ENCODE measurements around the gene MAB21L2. TPM values are rescaled to one million over a fixed set of nuclear protein-coding genes. Genes with fewer than 3 reads are reported as not detected.

Gene MAB21L2
- total RNA-seq, 5 donors from 2014 or later (not counting 1 experiment from before 2014, with no cell fraction given), result not detected

DNA sequence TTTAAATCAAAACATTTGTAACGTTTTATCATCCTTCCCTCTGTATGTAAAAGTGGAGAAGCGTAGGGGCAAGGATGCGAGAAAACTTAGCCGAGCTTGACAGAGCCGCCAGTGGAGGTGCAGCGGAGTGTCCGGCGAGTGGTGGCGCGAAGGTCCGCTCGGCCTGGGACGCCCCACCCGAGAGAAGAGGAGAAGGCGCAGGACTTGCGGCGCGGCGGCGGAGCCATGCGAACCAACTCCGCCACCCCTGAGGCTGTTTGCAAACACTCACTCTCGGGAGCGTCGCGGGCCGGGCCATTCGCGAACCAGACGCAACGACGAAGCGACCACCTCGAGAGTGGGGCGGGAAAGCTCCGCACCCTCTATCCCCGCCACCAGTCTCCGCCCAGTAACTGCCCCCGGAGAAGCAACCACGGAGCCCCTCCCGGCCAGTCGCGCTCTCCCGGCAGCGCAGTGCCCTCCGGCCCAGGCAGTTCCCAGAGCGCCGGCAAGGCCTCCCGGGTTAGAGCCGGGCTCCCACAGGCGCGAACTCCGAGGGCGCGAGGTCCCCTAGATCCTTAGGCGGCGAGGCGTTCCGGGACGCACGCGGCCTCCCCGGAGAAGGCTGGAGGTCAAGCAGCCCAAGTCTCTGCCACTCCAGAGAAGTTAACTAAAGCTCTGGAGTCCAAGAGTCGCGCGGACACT is 2.3 kb upstream of the MAB21L2 start:
- Histone ChIP-seq H3K4me1 (ENCODE audit: control insufficient read depth in 1 of 2, extremely low read depth in 1 of 2, insufficient read depth in 2 of 2, low read length in 2 of 2) (no peaks in the 10 kb centered on the region), H3K36me3 (ENCODE audit: control insufficient read depth in 2 of 2, extremely low read depth in 1 of 2, insufficient read depth in 1 of 2, low read length in 1 of 2) (peaks cover 5 to 23% of the 10 kb centered on the region in 2 donors), H3K27me3 (replicated peaks in 1 of 2; ENCODE audit: control insufficient read depth in 2 of 2, extremely low read depth in 1 of 2, insufficient read depth in 2 of 2, low read length in 1 of 2) (no peaks in the 10 kb centered on the region), H3K27ac (ENCODE audit: low read length) (no peak overlapping the region), H3K4me3 (ENCODE audit: control insufficient read depth in 1 of 2, extremely low read depth in 1 of 2, low read length in 1 of 2) (no peak overlapping the region), H3K9me3 (no peaks in the 10 kb centered on the region)
- no peak overlapping the region for H3K27ac Mint-ChIP-seq
- POLR2A ChIA-PET, result no interaction called here
- peaks cover 55% of the 10 kb centered on the region for H3K36me3 Mint-ChIP-seq
- H3K27me3 Mint-ChIP-seq, result no peaks in the 10 kb centered on the region
- no peak overlapping the region for H3K4me3 Mint-ChIP-seq
- no peak for ATAC-seq (replicated peaks in 1 of 4)
- no peaks in the 10 kb centered on the region for H3K9me3 Mint-ChIP-seq
- peaks cover 4% of the 10 kb centered on the region in 3 donors for H3K4me1 Mint-ChIP-seq
- 95% methylated on average over 61 of the region's 66 CpGs for WGBS (ENCODE audit: insufficient coverage)
- CTCF ChIA-PET, result no interaction called here
- DNase-seq, result no peak

DNA sequence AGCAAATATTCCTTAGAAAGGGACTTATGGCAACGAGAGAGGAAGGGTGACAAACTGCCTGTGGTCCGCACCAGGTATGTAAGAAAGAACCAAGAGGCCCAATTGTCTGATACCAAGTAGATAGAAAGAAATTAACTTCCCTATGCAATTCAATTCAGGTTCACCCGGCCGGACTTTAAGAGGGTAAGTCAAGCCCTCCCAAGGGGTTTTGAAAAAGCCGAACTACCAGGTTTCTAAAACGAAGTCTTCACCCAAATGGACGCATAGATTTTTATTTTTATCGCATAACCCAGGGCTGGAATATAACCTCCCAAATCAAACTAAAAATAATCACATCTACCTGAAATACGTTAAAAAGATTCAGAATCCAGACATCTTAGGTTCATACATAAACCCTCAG is 1.6 kb upstream of the MAB21L2 start:
- Mint-ChIP-seq H3K27ac (no peak overlapping the region), H3K36me3 (peaks cover 55% of the 10 kb centered on the region), H3K27me3 (no peaks in the 10 kb centered on the region), H3K4me1 (peaks cover 0 to 2% (median 2%) of the 10 kb centered on the region in 3 donors), H3K9me3 (no peaks in the 10 kb centered on the region), H3K4me3 (no peak overlapping the region)
- H3K27me3 ChIP-seq (replicated peaks in 1 of 2; ENCODE audit: control insufficient read depth in 2 of 2, extremely low read depth in 1 of 2, insufficient read depth in 2 of 2, low read length in 1 of 2), result no peaks in the 10 kb centered on the region
- POLR2A ChIA-PET, result no interaction called here
- H3K4me3 ChIP-seq (ENCODE audit: control insufficient read depth in 1 of 2, extremely low read depth in 1 of 2, low read length in 1 of 2), result no peak overlapping the region
- no peak overlapping the region for H3K27ac ChIP-seq (ENCODE audit: low read length)
- no peaks in the 10 kb centered on the region for H3K9me3 ChIP-seq
- CTCF ChIA-PET, result no interaction called here
- no peak for ATAC-seq (replicated peaks in 1 of 4)
- 100% methylated on average over 2 of the region's 9 CpGs for WGBS (ENCODE audit: insufficient coverage)
- no peak for DNase-seq
- H3K36me3 ChIP-seq (ENCODE audit: control insufficient read depth in 2 of 2, extremely low read depth in 1 of 2, insufficient read depth in 1 of 2, low read length in 1 of 2), result peaks cover 5 to 23% of the 10 kb centered on the region in 2 donors
- H3K4me1 ChIP-seq (ENCODE audit: control insufficient read depth in 1 of 2, extremely low read depth in 1 of 2, insufficient read depth in 2 of 2, low read length in 2 of 2), result no peaks in the 10 kb centered on the region

- Histone ChIP-seq H3K4me3 (ENCODE audit: control insufficient read depth in 1 of 2, extremely low read depth in 1 of 2, low read length in 1 of 2) (no peak overlapping the region), H3K27me3 (replicated peaks in 1 of 2; ENCODE audit: control insufficient read depth in 2 of 2, extremely low read depth in 1 of 2, insufficient read depth in 2 of 2, low read length in 1 of 2) (no peaks in the 10 kb centered on the region), H3K36me3 (ENCODE audit: control insufficient read depth in 2 of 2, extremely low read depth in 1 of 2, insufficient read depth in 1 of 2, low read length in 1 of 2) (peaks cover 5 to 23% of the 10 kb centered on the region in 2 donors), H3K4me1 (ENCODE audit: control insufficient read depth in 1 of 2, extremely low read depth in 1 of 2, insufficient read depth in 2 of 2, low read length in 2 of 2) (no peaks in the 10 kb centered on the region), H3K27ac (ENCODE audit: low read length) (no peak overlapping the region), H3K9me3 (no peaks in the 10 kb centered on the region)
- no peak for ATAC-seq (replicated peaks in 1 of 4)
- H3K27ac Mint-ChIP-seq, result no peak overlapping the region
- H3K9me3 Mint-ChIP-seq, result no peaks in the 10 kb centered on the region
- H3K4me1 Mint-ChIP-seq, result peaks cover 0 to 2% (median 0%) of the 10 kb centered on the region in 3 donors
- WGBS (ENCODE audit: insufficient coverage), result no CpG with 5 or more reads among the region's 7 CpGs
- ChIA-PET POLR2A (interaction anchor here in 1 of 2 donors (0.6 kb wide), 1 partner anchor 153 kb away, joined by 3 read pairs; no protein-coding TSS in a partner anchor), CTCF (no interaction called here)
- no peaks in the 10 kb centered on the region for H3K27me3 Mint-ChIP-seq
- DNase-seq, result no peak
- H3K4me3 Mint-ChIP-seq, result no peak overlapping the region
- peaks cover 60% of the 10 kb centered on the region for H3K36me3 Mint-ChIP-seq
Observed at GRCh38 chr4:150581056-150581605, 820 bp upstream of the MAB21L2 start.

DNA sequence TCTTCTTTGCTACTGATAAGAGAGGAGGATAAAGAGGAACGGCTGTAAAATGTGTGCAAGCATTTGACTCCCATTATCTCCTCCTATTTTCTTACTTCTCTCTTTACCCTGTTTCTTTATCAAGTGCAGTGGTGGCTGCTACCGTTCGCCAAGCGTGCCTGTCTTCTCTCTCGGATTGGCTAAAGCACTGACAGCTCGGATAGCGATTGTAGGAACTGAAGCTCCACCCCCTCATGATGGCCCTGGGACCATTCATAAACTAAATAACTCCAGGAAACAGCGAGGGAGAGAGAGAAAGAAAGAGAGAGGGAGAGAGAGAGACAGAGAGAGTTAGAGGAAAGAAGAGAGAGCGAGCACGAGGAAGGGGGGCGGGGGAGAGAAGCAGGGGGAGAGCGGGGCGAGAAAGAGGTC is 305 bp upstream of the MAB21L2 start:
- Histone ChIP-seq H3K27ac (ENCODE audit: low read length) (no peak overlapping the region), H3K36me3 (ENCODE audit: control insufficient read depth in 2 of 2, extremely low read depth in 1 of 2, insufficient read depth in 1 of 2, low read length in 1 of 2) (peaks cover 5 to 26% of the 10 kb centered on the region in 2 donors), H3K9me3 (no peaks in the 10 kb centered on the region), H3K4me1 (ENCODE audit: control insufficient read depth in 1 of 2, extremely low read depth in 1 of 2, insufficient read depth in 2 of 2, low read length in 2 of 2) (no peaks in the 10 kb centered on the region), H3K27me3 (replicated peaks in 1 of 2; ENCODE audit: control insufficient read depth in 2 of 2, extremely low read depth in 1 of 2, insufficient read depth in 2 of 2, low read length in 1 of 2) (no peaks in the 10 kb centered on the region), H3K4me3 (ENCODE audit: control insufficient read depth in 1 of 2, extremely low read depth in 1 of 2, low read length in 1 of 2) (no peak overlapping the region)
- no peak for ATAC-seq (replicated peaks in 1 of 4)
- Mint-ChIP-seq H3K9me3 (no peaks in the 10 kb centered on the region), H3K36me3 (peaks cover 66% of the 10 kb centered on the region), H3K27me3 (no peaks in the 10 kb centered on the region), H3K4me1 (peaks cover 0 to 2% (median 0%) of the 10 kb centered on the region in 3 donors), H3K27ac (no peak overlapping the region), H3K4me3 (no peak overlapping the region)
- ChIA-PET CTCF (no interaction called here), POLR2A (no interaction called here)
- no peak for DNase-seq
- no CpG with 5 or more reads among the region's 13 CpGs for WGBS (ENCODE audit: insufficient coverage)

DNA sequence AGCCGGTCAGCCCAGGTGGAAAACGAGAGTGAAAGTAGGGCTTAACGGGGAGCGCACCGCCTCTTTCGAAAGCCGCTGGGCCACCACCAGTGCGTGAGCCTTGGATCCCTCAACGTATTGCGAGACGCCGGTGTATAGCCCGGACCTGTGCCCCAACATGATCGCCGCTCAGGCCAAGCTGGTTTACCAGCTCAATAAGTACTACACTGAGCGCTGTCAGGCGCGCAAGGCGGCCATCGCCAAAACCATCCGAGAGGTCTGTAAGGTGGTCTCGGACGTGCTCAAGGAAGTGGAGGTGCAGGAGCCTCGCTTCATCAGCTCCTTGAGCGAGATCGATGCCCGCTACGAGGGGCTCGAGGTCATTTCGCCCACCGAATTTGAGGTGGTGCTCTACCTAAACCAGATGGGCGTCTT is 929 bp downstream of the MAB21L2 start:
- DNase-seq (no peak), ATAC-seq (replicated peaks in 1 of 4) (no peak)
- Mint-ChIP-seq H3K4me3 (no peak overlapping the region), H3K27ac (no peak overlapping the region), H3K27me3 (no peaks in the 10 kb centered on the region), H3K4me1 (peaks cover 0 to 2% (median 0%) of the 10 kb centered on the region in 3 donors), H3K9me3 (no peaks in the 10 kb centered on the region), H3K36me3 (peaks cover 72% of the 10 kb centered on the region)
- ChIA-PET POLR2A (no interaction called here), CTCF (no interaction called here)
- Histone ChIP-seq H3K27ac (ENCODE audit: low read length) (no peak overlapping the region), H3K36me3 (ENCODE audit: control insufficient read depth in 2 of 2, extremely low read depth in 1 of 2, insufficient read depth in 1 of 2, low read length in 1 of 2) (peaks cover 5 to 26% of the 10 kb centered on the region in 2 donors), H3K27me3 (replicated peaks in 1 of 2; ENCODE audit: control insufficient read depth in 2 of 2, extremely low read depth in 1 of 2, insufficient read depth in 2 of 2, low read length in 1 of 2) (no peaks in the 10 kb centered on the region), H3K9me3 (no peaks in the 10 kb centered on the region), H3K4me3 (ENCODE audit: control insufficient read depth in 1 of 2, extremely low read depth in 1 of 2, low read length in 1 of 2) (no peak overlapping the region), H3K4me1 (ENCODE audit: control insufficient read depth in 1 of 2, extremely low read depth in 1 of 2, insufficient read depth in 2 of 2, low read length in 2 of 2) (no peaks in the 10 kb centered on the region)
- 98% methylated on average over 32 of the region's 32 CpGs for WGBS (ENCODE audit: insufficient coverage)

DNA sequence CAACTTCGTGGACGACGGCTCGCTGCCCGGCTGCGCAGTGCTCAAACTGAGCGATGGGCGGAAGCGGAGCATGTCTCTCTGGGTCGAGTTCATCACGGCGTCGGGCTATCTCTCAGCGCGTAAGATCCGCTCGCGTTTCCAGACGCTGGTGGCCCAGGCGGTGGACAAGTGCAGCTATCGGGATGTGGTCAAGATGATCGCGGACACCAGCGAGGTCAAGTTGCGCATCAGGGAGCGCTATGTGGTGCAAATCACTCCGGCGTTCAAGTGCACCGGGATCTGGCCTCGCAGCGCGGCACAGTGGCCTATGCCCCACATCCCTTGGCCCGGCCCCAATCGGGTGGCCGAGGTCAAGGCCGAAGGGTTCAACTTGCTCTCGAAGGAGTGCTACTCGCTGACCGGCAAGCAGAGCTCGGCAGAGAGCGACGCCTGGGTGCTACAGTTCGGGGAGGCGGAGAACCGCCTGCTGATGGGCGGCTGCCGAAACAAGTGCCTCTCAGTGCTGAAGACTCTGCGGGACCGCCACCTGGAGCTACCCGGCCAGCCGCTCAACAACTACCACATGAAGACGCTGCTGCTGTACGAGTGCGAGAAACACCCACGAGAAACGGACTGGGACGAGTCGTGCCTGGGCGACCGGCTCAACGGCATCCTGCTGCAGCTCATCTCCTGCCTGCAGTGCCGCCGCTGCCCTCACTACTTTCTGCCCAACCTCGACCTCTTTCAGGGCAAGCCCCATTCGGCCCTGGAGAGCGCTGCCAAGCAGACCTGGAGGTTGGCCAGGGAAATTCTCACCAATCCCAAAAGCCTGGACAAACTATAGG is 1.5 kb downstream of the MAB21L2 start:
- ATAC-seq (replicated peaks in 1 of 4), result no peak
- H3K27ac Mint-ChIP-seq, result no peak overlapping the region
- H3K4me3 Mint-ChIP-seq, result no peak overlapping the region

More for the DNA sequence above, 1.5 kb downstream of the MAB21L2 start:
- DNase-seq, result no peak
- Histone ChIP-seq H3K4me3 (ENCODE audit: control insufficient read depth in 1 of 2, extremely low read depth in 1 of 2, low read length in 1 of 2) (no peak overlapping the region), H3K27me3 (replicated peaks in 1 of 2; ENCODE audit: control insufficient read depth in 2 of 2, extremely low read depth in 1 of 2, insufficient read depth in 2 of 2, low read length in 1 of 2) (no peaks in the 10 kb centered on the region), H3K9me3 (no peaks in the 10 kb centered on the region), H3K27ac (ENCODE audit: low read length) (no peak overlapping the region), H3K36me3 (ENCODE audit: control insufficient read depth in 2 of 2, extremely low read depth in 1 of 2, insufficient read depth in 1 of 2, low read length in 1 of 2) (peaks cover 5 to 26% of the 10 kb centered on the region in 2 donors), H3K4me1 (ENCODE audit: control insufficient read depth in 1 of 2, extremely low read depth in 1 of 2, insufficient read depth in 2 of 2, low read length in 2 of 2) (no peaks in the 10 kb centered on the region)
- 97% methylated on average over 64 of the region's 66 CpGs for WGBS (ENCODE audit: insufficient coverage)
- H3K4me1 Mint-ChIP-seq, result peaks cover 0 to 2% (median 0%) of the 10 kb centered on the region in 3 donors
- H3K36me3 Mint-ChIP-seq, result peaks cover 77% of the 10 kb centered on the region
- ChIA-PET POLR2A (no interaction called here), CTCF (no interaction called here)
- no peaks in the 10 kb centered on the region for H3K27me3 Mint-ChIP-seq
- no peaks in the 10 kb centered on the region for H3K9me3 Mint-ChIP-seq
